Measurements from ENCODE around the gene TRIAP1. TPM values are rescaled to one million over a fixed set of nuclear protein-coding genes. Genes with fewer than 3 reads are reported as not detected.

The TRIAP1 gene
- total RNA-seq, 1 donor from 2014 or later, result 38.1 TPM

- DNase-seq (ENCODE audit: low read depth, low spot score), result peak; percentile 56
- Mint-ChIP-seq H3K9me3 (no peaks in the 10 kb centered on the region), H3K27ac (ENCODE audit: unreplicated experiment) (peak overlapping the region; percentile 97), H3K27me3 (ENCODE audit: low read depth) (no peaks in the 10 kb centered on the region), H3K36me3 (ENCODE audit: low read depth) (no peaks in the 10 kb centered on the region), H3K4me3 (peak overlapping the region; percentile 78), H3K4me1 (peaks cover 47% of the 10 kb centered on the region)
- TF ChIP-seq CTCF (conservative IDR thresholded peaks at IDR 0.05), result no peak
These were observed 44.0 kb downstream of the TRIAP1 start for GRCh38 chr12:120402217-120402616.

- Mint-ChIP-seq H3K27ac (ENCODE audit: unreplicated experiment) (no peak overlapping the region), H3K36me3 (ENCODE audit: low read depth) (no peaks in the 10 kb centered on the region), H3K27me3 (ENCODE audit: low read depth) (no peaks in the 10 kb centered on the region), H3K4me3 (peak overlapping the region; percentile 8), H3K4me1 (peaks cover 68% of the 10 kb centered on the region), H3K9me3 (no peaks in the 10 kb centered on the region)
- no peak for DNase-seq (ENCODE audit: low read depth, low spot score)
- no peak for TF ChIP-seq CTCF (conservative IDR thresholded peaks at IDR 0.05)
These were observed 46.7 kb downstream of the TRIAP1 start for GRCh38 chr12:120399531-120399930.

- no peak for TF ChIP-seq CTCF (conservative IDR thresholded peaks at IDR 0.05)
- peak overlapping the region; percentile 57 for H3K4me3 Mint-ChIP-seq
- H3K4me1 Mint-ChIP-seq, result peaks cover 75% of the 10 kb centered on the region
- no peaks in the 10 kb centered on the region for H3K9me3 Mint-ChIP-seq
- H3K27ac Mint-ChIP-seq (ENCODE audit: unreplicated experiment), result peak overlapping the region; percentile 94
- DNase-seq (ENCODE audit: low read depth, low spot score), result peak; percentile 76
- no peaks in the 10 kb centered on the region for H3K27me3 Mint-ChIP-seq (ENCODE audit: low read depth)
- no peaks in the 10 kb centered on the region for H3K36me3 Mint-ChIP-seq (ENCODE audit: low read depth)
These were observed 48.2 kb downstream of the TRIAP1 start for GRCh38 chr12:120397824-120398540.

GRCh38 chr12:120394483-120395367 lies 51.5 kb downstream of the TRIAP1 start:
- TF ChIP-seq CTCF (conservative IDR thresholded peaks at IDR 0.05), result no peak
- peak overlapping the region; percentile 44 for H3K4me3 Mint-ChIP-seq
- no peaks in the 10 kb centered on the region for H3K36me3 Mint-ChIP-seq (ENCODE audit: low read depth)
- no peaks in the 10 kb centered on the region for H3K27me3 Mint-ChIP-seq (ENCODE audit: low read depth)
- no peak for DNase-seq (ENCODE audit: low read depth, low spot score)
- H3K9me3 Mint-ChIP-seq, result no peaks in the 10 kb centered on the region
- H3K4me1 Mint-ChIP-seq, result peaks cover 68% of the 10 kb centered on the region
- peak overlapping the region; percentile 90 for H3K27ac Mint-ChIP-seq (ENCODE audit: unreplicated experiment)

Other genes with a start within 250 kb of the TRIAP1 start
- 2,997 and 3,023 TPM in 2 replicates for gene RPLP0, start 245.3 kb downstream of the TRIAP1 start, total RNA-seq
- 54.5 and 61.5 TPM in 2 replicates for gene PXN, start 180.7 kb downstream of the TRIAP1 start, total RNA-seq
- 5,010 and 5,494 TPM in 2 replicates for gene RNU4-2, start 154.5 kb downstream of the TRIAP1 start, total RNA-seq
- 4,497 and 4,941 TPM in 2 replicates for gene RNU4-1, start 153.1 kb downstream of the TRIAP1 start, total RNA-seq
- 1.7 TPM in 2 replicates for gene SIRT4, start 144.1 kb downstream of the TRIAP1 start, total RNA-seq
- not detected in 2 replicates for gene PLA2G1B, start 118.6 kb downstream of the TRIAP1 start, total RNA-seq
- 224 and 229 TPM in 2 replicates for gene MSI1, start 77.2 kb downstream of the TRIAP1 start, total RNA-seq
- gene COX6A1, start 8.3 kb downstream of the TRIAP1 start, total RNA-seq, result 315 and 320 TPM in 2 replicates
- 32.0 and 33.8 TPM in 2 replicates for gene GATC, start 60 bp upstream of the TRIAP1 start, total RNA-seq
- gene SRSF9, start 23.4 kb upstream of the TRIAP1 start, total RNA-seq, result 350 and 361 TPM in 2 replicates
- gene DYNLL1, start 49.7 kb upstream of the TRIAP1 start, total RNA-seq, result 375 and 382 TPM in 2 replicates
- gene COQ5, start 82.8 kb upstream of the TRIAP1 start, total RNA-seq, result 38.5 and 39.0 TPM in 2 replicates
- 134 and 149 TPM in 2 replicates for gene RNF10, start 88.0 kb upstream of the TRIAP1 start, total RNA-seq
- gene POP5, start 135.0 kb upstream of the TRIAP1 start, total RNA-seq, result 49.7 and 55.8 TPM in 2 replicates
- 1.1 and 1.2 TPM in 2 replicates for gene CABP1, start 194.2 kb upstream of the TRIAP1 start, total RNA-seq
- 165 and 167 TPM in 2 replicates for gene MLEC, start 240.8 kb upstream of the TRIAP1 start, total RNA-seq